BE2C (cell line): Measurements from ENCODE around the gene NAP1L4.

Source experiments
- DNase-seq: peaks from one replicate; pipeline ENCODE4 v3.0.0-alpha.2; 2020
- H3K27me3 ChIP-seq: fragments of 250-450 bp; sonication (Bioruptor Pico); 2 replicates; pipeline ENCODE4 v1.5.1; 2020; ENCODE audit warnings: mild to moderate bottlenecking
- H3K36me3 ChIP-seq: fragments of 250-450 bp; sonication (Bioruptor Pico); 2 replicates; pipeline ENCODE4 v1.5.1; 2020; ENCODE audit warnings: mild to moderate bottlenecking
- H3K4me1 ChIP-seq: fragments of 250-450 bp; sonication (Bioruptor Pico); 2 replicates; pipeline ENCODE4 v1.5.1; 2020
- H3K4me3 ChIP-seq: 2 replicates; pipeline ENCODE4 v1.5.1; 2011; ENCODE audit warnings: low read depth, low read length
- H3K9me3 ChIP-seq: fragments of 250-450 bp; sonication (Bioruptor Pico); 2 replicates; pipeline ENCODE4 v1.5.1; 2020
- TF ChIP-seq, protein P1 (sequence below): IDR thresholded peaks from 2 replicates; pipeline ENCODE4 v1.5.1; 2012; ENCODE audit warnings: mild to moderate bottlenecking, low read depth, low read length

Gene NAP1L4

DNA sequence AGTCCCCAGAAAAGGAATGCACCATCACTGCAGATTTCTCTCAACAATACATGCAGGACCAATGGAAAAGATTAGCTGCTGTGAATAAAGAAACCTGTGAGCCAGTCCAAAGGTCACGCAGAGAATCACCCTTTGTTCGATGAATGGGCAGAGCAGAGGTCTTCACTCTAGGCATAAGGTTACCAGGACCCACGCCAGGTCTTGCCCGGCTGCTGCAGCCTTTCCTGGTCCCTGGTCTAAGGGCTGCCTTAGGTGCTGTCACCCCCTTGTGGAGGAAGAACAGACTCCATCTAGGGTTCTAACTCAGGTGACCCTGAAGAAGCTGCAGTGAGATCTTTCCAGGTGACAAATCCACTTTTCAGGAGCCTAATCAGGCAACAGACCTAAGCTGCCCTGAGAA, 29.0 kb upstream of the NAP1L4 start:
- peak; percentile 36 for DNase-seq

DNA sequence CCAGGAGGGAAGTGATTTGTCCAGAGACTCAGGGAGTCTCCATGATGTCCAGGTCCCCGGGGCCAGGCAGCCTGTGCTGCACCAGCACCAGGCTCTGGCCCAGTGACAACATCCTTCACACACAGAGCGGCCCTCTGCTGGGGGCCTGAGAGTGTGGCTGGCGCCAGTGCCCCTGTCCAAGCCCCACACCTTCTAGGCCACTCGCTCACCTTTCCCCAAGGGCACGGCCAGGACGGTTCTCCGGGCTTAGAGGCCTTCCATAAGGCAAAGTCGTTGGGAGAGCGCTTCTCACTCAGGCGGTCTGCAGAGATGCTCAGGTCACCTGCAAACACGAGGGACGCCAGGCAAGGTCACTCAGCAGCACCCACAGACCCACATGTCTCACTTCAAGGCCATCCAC, 27.9 kb upstream of the NAP1L4 start:
- Histone ChIP-seq H3K4me1 (no peaks in the 10 kb centered on the region), H3K4me3 (no peak overlapping the region), H3K36me3 (peaks cover 19% of the 10 kb centered on the region), H3K9me3 (no peaks in the 10 kb centered on the region), H3K27me3 (no peaks in the 10 kb centered on the region)
- TF ChIP-seq, protein P1, sequence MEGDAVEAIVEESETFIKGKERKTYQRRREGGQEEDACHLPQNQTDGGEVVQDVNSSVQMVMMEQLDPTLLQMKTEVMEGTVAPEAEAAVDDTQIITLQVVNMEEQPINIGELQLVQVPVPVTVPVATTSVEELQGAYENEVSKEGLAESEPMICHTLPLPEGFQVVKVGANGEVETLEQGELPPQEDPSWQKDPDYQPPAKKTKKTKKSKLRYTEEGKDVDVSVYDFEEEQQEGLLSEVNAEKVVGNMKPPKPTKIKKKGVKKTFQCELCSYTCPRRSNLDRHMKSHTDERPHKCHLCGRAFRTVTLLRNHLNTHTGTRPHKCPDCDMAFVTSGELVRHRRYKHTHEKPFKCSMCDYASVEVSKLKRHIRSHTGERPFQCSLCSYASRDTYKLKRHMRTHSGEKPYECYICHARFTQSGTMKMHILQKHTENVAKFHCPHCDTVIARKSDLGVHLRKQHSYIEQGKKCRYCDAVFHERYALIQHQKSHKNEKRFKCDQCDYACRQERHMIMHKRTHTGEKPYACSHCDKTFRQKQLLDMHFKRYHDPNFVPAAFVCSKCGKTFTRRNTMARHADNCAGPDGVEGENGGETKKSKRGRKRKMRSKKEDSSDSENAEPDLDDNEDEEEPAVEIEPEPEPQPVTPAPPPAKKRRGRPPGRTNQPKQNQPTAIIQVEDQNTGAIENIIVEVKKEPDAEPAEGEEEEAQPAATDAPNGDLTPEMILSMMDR = no peak
- DNase-seq = no peak

More for the DNA sequence above, 29.0 kb upstream of the NAP1L4 start:
- H3K4me1 ChIP-seq = no peaks in the 10 kb centered on the region
- no peaks in the 10 kb centered on the region for H3K9me3 ChIP-seq
- H3K27me3 ChIP-seq = no peaks in the 10 kb centered on the region
- H3K4me3 ChIP-seq = no peak overlapping the region
- TF ChIP-seq, protein P1 = peak; percentile 63
- peaks cover 14% of the 10 kb centered on the region for H3K36me3 ChIP-seq

DNA sequence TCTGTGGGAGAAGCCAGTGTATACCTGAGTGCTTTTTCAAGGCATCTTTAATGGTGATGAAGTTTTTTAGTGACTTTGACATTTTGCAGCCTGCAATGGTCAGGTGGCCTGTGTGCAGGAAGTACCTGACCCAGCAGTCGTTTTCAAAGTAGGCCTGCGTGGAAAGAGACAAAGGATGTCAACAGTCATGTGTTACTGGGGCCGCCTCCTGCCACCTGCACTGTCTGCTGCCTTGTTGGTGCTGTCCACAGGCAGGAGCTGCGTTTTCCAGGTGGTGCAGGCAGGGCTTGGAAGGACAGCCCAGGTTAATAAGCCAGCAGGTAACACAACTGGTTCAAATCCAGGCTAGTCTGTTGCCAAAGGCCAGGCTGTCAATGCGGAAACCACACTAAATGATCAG, 26.5 kb upstream of the NAP1L4 start:
- Histone ChIP-seq H3K27me3 (no peaks in the 10 kb centered on the region), H3K9me3 (no peaks in the 10 kb centered on the region), H3K36me3 (peaks cover 25% of the 10 kb centered on the region), H3K4me1 (no peaks in the 10 kb centered on the region), H3K4me3 (no peak overlapping the region)
- no peak for DNase-seq
- TF ChIP-seq, protein P1 = no peak

DNA sequence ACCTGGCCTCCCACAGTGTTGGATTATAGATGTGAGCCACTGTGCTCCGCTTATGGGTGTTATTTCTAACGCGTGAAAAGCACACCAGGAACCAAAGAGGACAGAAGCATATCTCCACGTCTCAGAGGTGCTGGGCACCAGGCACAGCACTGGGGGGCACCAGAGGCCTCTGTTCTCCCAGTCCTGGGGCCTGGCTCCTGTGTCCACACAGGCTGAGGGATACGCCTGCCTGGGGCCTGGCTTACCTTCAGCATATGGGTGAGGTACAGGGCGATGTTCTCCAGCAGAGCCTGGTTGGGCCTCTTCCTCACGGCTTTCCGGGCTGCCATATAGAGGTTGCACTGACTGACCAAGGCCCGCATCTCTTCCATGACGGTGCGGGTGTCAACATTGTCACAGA, 24.7 kb upstream of the NAP1L4 start:
- H3K4me1 ChIP-seq = no peaks in the 10 kb centered on the region
- peaks cover 25% of the 10 kb centered on the region for H3K36me3 ChIP-seq
- H3K9me3 ChIP-seq = no peaks in the 10 kb centered on the region
- no peak overlapping the region for H3K4me3 ChIP-seq
- TF ChIP-seq, protein P1 = no peak
- DNase-seq = no peak
- no peaks in the 10 kb centered on the region for H3K27me3 ChIP-seq

DNA sequence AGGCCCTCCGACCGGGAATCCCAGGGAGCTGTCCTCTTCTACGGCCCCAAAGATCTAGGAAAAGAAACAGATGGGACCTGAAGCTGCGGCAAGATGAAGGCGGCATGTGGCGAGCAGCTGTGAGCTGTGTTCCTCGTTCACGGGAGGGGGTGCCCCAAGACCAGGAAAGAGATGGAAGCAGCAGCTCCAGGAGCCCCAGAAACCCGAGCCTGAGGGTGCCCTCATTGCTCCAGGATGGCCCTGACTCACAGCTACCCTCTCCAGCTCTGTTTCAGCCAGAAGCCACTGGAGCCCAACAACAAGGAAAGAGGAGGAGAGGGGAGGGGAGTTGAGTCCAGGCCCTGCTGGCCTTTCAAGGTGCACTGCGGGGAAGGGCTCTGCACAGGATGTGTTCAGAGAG, 23.7 kb upstream of the NAP1L4 start:
- TF ChIP-seq, protein P1 = no peak
- Histone ChIP-seq H3K4me3 (no peak overlapping the region), H3K4me1 (no peaks in the 10 kb centered on the region), H3K9me3 (no peaks in the 10 kb centered on the region), H3K36me3 (peaks cover 25% of the 10 kb centered on the region), H3K27me3 (no peaks in the 10 kb centered on the region)
- no peak for DNase-seq

DNA sequence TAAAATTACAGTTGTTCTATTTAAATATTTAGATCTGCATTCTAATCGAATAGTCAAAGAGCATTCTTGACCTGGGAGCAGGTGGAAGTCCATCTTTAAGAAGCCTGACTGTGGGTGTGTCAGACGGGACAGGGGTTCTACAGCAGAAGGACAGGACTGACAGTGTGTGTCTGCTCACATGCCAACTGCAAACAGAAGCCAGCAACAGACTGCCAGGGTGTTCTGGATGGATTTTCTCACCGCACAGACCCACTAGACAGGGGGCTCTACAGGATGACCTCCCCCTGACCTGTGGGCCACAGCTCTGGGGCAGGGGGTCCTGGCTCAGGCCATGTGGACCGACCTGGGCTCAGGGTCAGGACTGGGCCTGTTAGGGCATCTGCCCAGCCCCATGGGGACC, 22.8 kb upstream of the NAP1L4 start:
- H3K4me1 ChIP-seq = no peaks in the 10 kb centered on the region
- peaks cover 25% of the 10 kb centered on the region for H3K36me3 ChIP-seq
- no peaks in the 10 kb centered on the region for H3K27me3 ChIP-seq
- TF ChIP-seq, protein P1 = no peak
- no peak overlapping the region for H3K4me3 ChIP-seq
- H3K9me3 ChIP-seq = no peaks in the 10 kb centered on the region
- DNase-seq = no peak
